ENCODE data around the gene ZNF524. TPM values are rescaled to one million over a fixed set of nuclear protein-coding genes. Genes with fewer than 3 reads are reported as not detected.

The ZNF524 gene
- total RNA-seq, 3 donors from 2014 or later = 22.3 to 25.6 (median 25.4) TPM

DNA sequence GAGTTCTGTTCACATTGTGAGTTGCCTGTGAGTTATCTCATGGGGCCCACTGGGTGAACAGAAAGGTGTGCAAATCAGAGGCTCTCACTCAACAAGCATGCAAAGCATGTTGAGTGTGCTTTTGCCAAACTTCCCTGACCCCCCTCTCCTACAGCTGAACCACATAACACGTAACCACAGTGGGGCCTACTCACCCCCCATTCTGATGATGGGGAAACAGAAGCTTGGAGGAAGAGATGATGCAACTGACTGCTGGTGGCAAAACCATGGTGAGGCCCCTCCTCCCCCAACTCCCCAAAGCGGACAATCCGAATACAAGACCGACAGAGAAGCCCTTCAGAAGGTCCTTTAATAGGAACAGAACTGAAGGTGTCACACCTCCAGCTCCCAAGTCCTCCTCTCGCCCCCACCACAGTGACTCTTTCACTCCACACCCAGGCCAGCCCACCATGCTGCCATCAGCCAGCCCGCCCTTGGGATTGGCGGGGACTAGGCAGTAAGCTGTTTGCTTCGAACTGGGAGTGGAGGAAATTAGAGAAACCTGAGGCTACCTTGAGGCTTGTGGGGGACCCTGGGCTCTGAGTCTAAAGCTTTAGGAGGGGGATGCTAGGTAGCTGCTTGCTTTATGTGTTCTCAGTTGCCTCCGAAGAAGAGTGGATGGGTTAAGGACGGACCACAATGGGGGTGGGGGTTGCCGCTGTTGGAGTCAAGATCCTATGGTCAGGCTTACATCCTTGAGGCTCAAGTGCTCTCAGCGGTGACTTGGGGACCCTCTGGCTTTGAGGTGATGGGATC lies 20.5 kb downstream of the ZNF524 start:
- Histone ChIP-seq H3K36me3 (peaks cover 5% of the 10 kb centered on the region), H3K4me3 (no peak overlapping the region), H3K4me1 (no peaks in the 10 kb centered on the region), H3K27me3 (no peaks in the 10 kb centered on the region), H3K27ac (no peak overlapping the region), H3K9me3 (no peaks in the 10 kb centered on the region)
- intact Hi-C loops (cut with DNase I; ENCODE audit: low total_unique reads) = no loop called here
- TF ChIP-seq CTCF (IDR thresholded peaks at IDR 0.05) = no peak
- TF ChIP-seq POLR2A (IDR thresholded peaks at IDR 0.05) = no peak
- TF ChIP-seq POLR2AphosphoS5 (IDR thresholded peaks at IDR 0.05) = no peak
- DNase-seq (ENCODE audit: low spot score in 2 of 2) = no peak

DNA sequence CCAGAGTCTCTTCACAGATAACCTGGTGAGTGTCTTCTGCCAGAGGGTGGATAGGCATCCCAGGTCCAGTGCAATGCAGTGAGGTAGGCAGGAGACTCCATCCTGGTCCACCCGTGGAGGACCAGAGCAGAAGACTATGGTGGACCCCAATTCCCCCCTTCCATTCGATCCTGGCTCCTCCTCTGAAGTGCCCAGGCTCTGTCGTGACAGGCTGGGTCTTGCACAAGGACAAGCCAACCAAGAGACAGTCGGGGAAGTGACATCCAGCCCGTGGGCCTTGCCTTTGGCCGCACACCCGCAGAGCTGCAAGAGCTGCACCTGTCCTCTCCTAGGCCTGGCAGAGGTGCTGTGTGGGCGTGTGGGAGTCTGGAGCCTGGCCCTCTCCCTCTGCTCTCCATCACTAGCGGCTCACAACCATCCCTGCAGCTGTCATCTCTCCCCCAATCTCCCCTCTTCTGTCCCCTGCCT lies 21.2 kb downstream of the ZNF524 start:
- no peaks in the 10 kb centered on the region for H3K4me1 ChIP-seq
- H3K36me3 ChIP-seq = no peaks in the 10 kb centered on the region
- H3K27ac ChIP-seq = no peak overlapping the region
- H3K4me3 ChIP-seq = no peak overlapping the region
- intact Hi-C loops (cut with DNase I; ENCODE audit: low total_unique reads) = no loop called here
- no peaks in the 10 kb centered on the region for H3K27me3 ChIP-seq
- no peaks in the 10 kb centered on the region for H3K9me3 ChIP-seq
- DNase-seq (ENCODE audit: low spot score in 2 of 2) = no peak
- TF ChIP-seq CTCF (IDR thresholded peaks at IDR 0.05) (no peak), POLR2A (IDR thresholded peaks at IDR 0.05) (no peak), POLR2AphosphoS5 (IDR thresholded peaks at IDR 0.05) (no peak)

DNA sequence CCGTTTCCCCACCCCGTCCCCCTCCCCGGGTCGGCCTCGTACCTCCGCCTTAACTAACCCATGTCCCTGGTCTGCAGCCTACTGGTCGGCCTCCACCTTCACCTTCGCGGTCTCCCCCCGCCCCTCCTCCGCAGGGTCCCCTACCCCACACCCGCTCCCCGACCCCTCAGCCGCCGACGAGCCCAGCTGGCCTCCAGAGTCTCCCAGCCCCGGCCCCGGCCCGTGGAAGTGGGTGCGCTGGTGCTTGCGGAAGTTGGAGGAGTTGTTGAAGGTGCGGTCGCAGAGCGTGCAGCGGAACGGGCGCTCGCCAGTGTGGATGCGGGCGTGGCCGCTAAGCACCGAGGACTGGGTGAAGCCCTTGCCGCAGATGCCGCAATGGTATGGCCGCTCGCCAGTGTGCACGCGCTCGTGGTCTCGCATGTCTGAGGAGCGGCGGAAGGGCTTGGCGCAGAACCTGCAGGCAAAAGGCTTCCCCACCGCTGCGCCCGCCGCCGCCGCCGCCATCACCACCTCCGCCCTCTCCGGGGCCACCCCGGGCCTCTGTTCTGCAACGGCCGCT lies 21.7 kb downstream of the ZNF524 start:
- no peak for TF ChIP-seq POLR2AphosphoS5 (IDR thresholded peaks at IDR 0.05)
- no peak for TF ChIP-seq CTCF (IDR thresholded peaks at IDR 0.05)
- TF ChIP-seq POLR2A (IDR thresholded peaks at IDR 0.05) = no peak
- Histone ChIP-seq H3K4me3 (no peak overlapping the region), H3K36me3 (no peaks in the 10 kb centered on the region), H3K4me1 (no peaks in the 10 kb centered on the region), H3K9me3 (no peaks in the 10 kb centered on the region), H3K27me3 (no peaks in the 10 kb centered on the region), H3K27ac (no peak overlapping the region)
- intact Hi-C loops (cut with DNase I; ENCODE audit: low total_unique reads) = no loop called here
- no peak for DNase-seq (ENCODE audit: low spot score in 2 of 2)

DNA sequence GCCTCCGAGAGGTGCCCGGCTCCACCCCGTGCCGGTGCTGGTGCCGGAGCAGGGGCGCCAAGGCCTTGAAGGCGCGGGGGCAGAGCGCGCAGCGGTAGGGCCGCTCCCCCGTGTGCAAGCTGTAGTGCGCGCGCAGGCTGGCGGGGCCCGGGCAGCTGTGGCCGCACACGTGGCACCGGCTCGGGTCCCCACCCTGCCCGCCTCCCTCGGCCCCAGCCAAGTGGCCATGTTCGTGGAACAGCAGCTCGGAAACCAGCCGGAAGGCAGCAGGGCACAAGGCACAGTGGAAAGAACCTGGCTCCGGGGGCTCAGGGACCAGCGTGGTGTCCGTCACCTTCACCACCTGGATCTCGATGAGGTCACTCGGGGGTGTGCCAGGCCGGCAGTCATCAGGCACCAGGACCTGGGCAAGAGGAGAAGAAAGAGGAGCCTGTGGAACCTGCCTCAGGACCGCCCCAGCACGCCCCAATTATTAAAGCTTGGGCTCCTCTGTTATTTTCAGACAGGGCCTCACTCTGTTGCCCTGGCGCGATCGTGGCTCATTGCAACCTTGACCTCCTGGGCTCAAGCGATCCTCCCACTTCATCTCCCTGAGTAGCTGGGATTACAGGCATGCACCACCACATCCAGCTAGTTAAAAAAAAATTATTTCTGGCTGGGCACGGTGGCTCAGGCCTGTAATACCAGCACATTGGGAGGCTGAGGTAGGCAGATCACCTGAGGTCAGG lies 22.3 kb downstream of the ZNF524 start:
- Histone ChIP-seq H3K4me3 (no peak overlapping the region), H3K27ac (no peak overlapping the region), H3K4me1 (no peaks in the 10 kb centered on the region), H3K9me3 (no peaks in the 10 kb centered on the region), H3K27me3 (no peaks in the 10 kb centered on the region), H3K36me3 (no peaks in the 10 kb centered on the region)
- TF ChIP-seq POLR2AphosphoS5 (IDR thresholded peaks at IDR 0.05) = no peak
- TF ChIP-seq CTCF (IDR thresholded peaks at IDR 0.05) = no peak
- TF ChIP-seq POLR2A (IDR thresholded peaks at IDR 0.05) = no peak
- intact Hi-C loops (cut with DNase I; ENCODE audit: low total_unique reads) = no loop called here
- no peak for DNase-seq (ENCODE audit: low spot score in 2 of 2)

DNA sequence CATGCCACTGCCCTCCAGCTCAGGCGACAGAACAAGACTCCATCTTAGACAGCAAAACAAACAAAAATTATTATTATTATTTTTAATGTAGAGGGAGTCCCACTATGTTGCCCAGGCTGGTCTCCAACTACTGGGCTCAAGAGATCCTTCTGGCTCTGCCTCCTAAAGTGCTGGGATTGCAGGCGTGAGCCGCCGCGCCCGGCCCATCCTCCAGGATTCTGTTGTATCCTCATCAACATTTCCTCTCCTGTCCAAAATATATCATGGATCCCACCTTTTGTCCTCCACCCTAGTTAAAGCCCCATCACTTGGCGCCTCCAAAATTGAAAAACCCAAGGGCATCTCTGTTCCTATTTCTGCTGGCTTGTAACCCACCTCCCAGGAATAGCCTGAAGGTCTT lies 23.0 kb downstream of the ZNF524 start:
- no peak overlapping the region for H3K4me3 ChIP-seq
- DNase-seq (ENCODE audit: low spot score in 2 of 2) = no peak
- intact Hi-C loops (cut with DNase I; ENCODE audit: low total_unique reads) = no loop called here
- no peaks in the 10 kb centered on the region for H3K4me1 ChIP-seq
- H3K9me3 ChIP-seq = no peaks in the 10 kb centered on the region
- H3K36me3 ChIP-seq = no peaks in the 10 kb centered on the region
- TF ChIP-seq CTCF (IDR thresholded peaks at IDR 0.05) = no peak
- no peak for TF ChIP-seq POLR2AphosphoS5 (IDR thresholded peaks at IDR 0.05)
- no peak for TF ChIP-seq POLR2A (IDR thresholded peaks at IDR 0.05)
- peak overlapping the region in 1 of 2 donors; percentile 97 for H3K27ac ChIP-seq
- no peaks in the 10 kb centered on the region for H3K27me3 ChIP-seq

Data from breast epithelium (tissue), 4 donors.